Ishikawa (cell line): ENCODE results near the gene COL13A1.

Experiments used
- CEBPB ChIP-seq: IDR thresholded peaks from 2 replicates; pipeline ENCODE4 v1.6.1; 2012
- EGR1 ChIP-seq: IDR thresholded peaks from 2 replicates; pipeline ENCODE4 v1.6.1; 2012
- EP300 ChIP-seq: IDR thresholded peaks from 2 replicates; pipeline ENCODE4 v1.6.1; 2012; ENCODE audit warnings: borderline replicate concordance
- FOXM1 ChIP-seq: IDR thresholded peaks from 2 replicates; pipeline ENCODE4 v1.6.1; 2012; ENCODE audit warnings: low read depth, borderline replicate concordance
- NFIC ChIP-seq: IDR thresholded peaks from 2 replicates; pipeline ENCODE4 v1.6.1; 2012
- RAD21 ChIP-seq: IDR thresholded peaks from 2 replicates; pipeline ENCODE4 v1.6.1; 2012; ENCODE audit warnings: low read depth
- TAF1 ChIP-seq: IDR thresholded peaks from 2 replicates; pipeline ENCODE4 v1.6.1; 2012; ENCODE audit warnings: low read depth, mild to moderate bottlenecking
- TEAD4 ChIP-seq: IDR thresholded peaks from 2 replicates; pipeline ENCODE4 v1.6.1; 2012
- TF ChIP-seq, protein P1 (sequence below): IDR thresholded peaks from 2 replicates; pipeline ENCODE4 v1.6.1; 2012
- TF ChIP-seq, protein P2 (sequence below): IDR thresholded peaks from 2 replicates; pipeline ENCODE4 v1.6.1; 2012; ENCODE audit warnings: low read depth, mild to moderate bottlenecking

DNA sequence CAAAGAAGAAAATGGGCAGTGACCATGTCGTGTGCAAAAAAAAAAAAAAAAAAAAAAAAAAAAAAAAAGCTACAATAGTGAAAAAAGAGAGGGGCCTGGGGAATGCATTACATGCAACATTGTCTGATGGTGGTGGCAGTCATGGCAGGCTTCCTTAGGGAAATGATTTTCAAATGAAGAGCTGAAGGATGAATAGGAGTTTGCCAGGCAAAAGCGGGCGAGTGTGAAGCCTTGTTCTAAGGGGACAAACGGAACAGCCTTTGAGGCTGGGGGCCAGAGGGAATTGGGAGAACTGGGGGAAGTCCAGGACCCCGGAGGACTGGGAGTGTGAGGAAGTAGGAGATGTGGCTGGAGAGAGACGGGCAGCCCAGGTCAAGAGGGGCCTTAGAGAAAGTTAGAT, 3.1 kb downstream of the COL13A1 start:
- TF ChIP-seq TAF1, result no peak
- no peak for TF ChIP-seq EP300
- TF ChIP-seq FOXM1, result no peak
- no peak for TF ChIP-seq EGR1
- TF ChIP-seq CEBPB, result no peak
- TF ChIP-seq NFIC, result no peak
- TF ChIP-seq TEAD4, result no peak
- no peak for TF ChIP-seq RAD21
- TF ChIP-seq, protein P1, sequence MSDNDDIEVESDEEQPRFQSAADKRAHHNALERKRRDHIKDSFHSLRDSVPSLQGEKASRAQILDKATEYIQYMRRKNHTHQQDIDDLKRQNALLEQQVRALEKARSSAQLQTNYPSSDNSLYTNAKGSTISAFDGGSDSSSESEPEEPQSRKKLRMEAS, result no peak
- TF ChIP-seq, protein P2, sequence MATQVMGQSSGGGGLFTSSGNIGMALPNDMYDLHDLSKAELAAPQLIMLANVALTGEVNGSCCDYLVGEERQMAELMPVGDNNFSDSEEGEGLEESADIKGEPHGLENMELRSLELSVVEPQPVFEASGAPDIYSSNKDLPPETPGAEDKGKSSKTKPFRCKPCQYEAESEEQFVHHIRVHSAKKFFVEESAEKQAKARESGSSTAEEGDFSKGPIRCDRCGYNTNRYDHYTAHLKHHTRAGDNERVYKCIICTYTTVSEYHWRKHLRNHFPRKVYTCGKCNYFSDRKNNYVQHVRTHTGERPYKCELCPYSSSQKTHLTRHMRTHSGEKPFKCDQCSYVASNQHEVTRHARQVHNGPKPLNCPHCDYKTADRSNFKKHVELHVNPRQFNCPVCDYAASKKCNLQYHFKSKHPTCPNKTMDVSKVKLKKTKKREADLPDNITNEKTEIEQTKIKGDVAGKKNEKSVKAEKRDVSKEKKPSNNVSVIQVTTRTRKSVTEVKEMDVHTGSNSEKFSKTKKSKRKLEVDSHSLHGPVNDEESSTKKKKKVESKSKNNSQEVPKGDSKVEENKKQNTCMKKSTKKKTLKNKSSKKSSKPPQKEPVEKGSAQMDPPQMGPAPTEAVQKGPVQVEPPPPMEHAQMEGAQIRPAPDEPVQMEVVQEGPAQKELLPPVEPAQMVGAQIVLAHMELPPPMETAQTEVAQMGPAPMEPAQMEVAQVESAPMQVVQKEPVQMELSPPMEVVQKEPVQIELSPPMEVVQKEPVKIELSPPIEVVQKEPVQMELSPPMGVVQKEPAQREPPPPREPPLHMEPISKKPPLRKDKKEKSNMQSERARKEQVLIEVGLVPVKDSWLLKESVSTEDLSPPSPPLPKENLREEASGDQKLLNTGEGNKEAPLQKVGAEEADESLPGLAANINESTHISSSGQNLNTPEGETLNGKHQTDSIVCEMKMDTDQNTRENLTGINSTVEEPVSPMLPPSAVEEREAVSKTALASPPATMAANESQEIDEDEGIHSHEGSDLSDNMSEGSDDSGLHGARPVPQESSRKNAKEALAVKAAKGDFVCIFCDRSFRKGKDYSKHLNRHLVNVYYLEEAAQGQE, result no peak
